NT2/D1 (cell line): ENCODE data around the gene WDR59.
A peak's percentile ranks its signal among the peaks of the same experiment; 100 is the strongest.

Experiments used
- DNase-seq: peaks from one replicate; pipeline ENCODE4 v3.0.0-alpha.2; 2011; ENCODE audit warnings: low read depth, low spot score
- H3K27me3 ChIP-seq: 2 replicates; pipeline ENCODE4 v1.6.0; 2011; ENCODE audit warnings: mild to moderate bottlenecking; ENCODE audit not compliant: insufficient read length, insufficient read depth
- H3K36me3 ChIP-seq: 2 replicates; pipeline ENCODE4 v1.6.1; 2011; ENCODE audit warnings: mild to moderate bottlenecking, low read length, mixed read lengths; ENCODE audit not compliant: insufficient read depth, insufficient read length
- H3K4me1 ChIP-seq: 2 replicates; pipeline ENCODE4 v1.5.1; 2011; ENCODE audit not compliant: insufficient read depth, insufficient read length
- H3K4me3 ChIP-seq: 2 replicates; pipeline ENCODE4 v1.5.1; 2011; ENCODE audit warnings: low read depth; ENCODE audit not compliant: insufficient read length
- H3K9ac ChIP-seq: 2 replicates; pipeline ENCODE4 v1.6.0; 2011; ENCODE audit warnings: low read depth; ENCODE audit not compliant: insufficient read length
- H3K9me3 ChIP-seq: 2 replicates; pipeline ENCODE4 v1.5.1; 2011; ENCODE audit warnings: mild to moderate bottlenecking, low read length; ENCODE audit not compliant: insufficient read depth
- SUZ12 ChIP-seq: IDR thresholded peaks from 2 replicates; pipeline ENCODE4 v1.6.1; 2011; ENCODE audit not compliant: insufficient read length, insufficient read depth; ENCODE audit errors: extremely low read depth
- YY1 ChIP-seq: IDR thresholded peaks from 2 replicates; pipeline ENCODE4 v1.6.1; 2011; ENCODE audit not compliant: insufficient read length, insufficient read depth
- ZNF274 ChIP-seq: IDR thresholded peaks from 2 replicates; pipeline ENCODE4 v1.6.1; 2011; ENCODE audit warnings: mild to moderate bottlenecking, low read depth, low read length

The WDR59 gene

GRCh38 chr16:75007443-75007842 is 22.5 kb upstream of the WDR59 start:
- H3K36me3 ChIP-seq, result peaks cover 4% of the 10 kb centered on the region
- H3K4me3 ChIP-seq, result no peak overlapping the region
- peaks cover 2% of the 10 kb centered on the region for H3K4me1 ChIP-seq
- H3K9me3 ChIP-seq, result no peaks in the 10 kb centered on the region
- H3K9ac ChIP-seq, result no peak overlapping the region
- DNase-seq, result no peak
- no peak for TF ChIP-seq ZNF274
- TF ChIP-seq YY1, result no peak
- no peak for TF ChIP-seq SUZ12
- no peaks in the 10 kb centered on the region for H3K27me3 ChIP-seq

- no peak overlapping the region for H3K9ac ChIP-seq
- TF ChIP-seq ZNF274 (no peak), YY1 (no peak)
Observed at GRCh38 chr16:75005697-75006096, 20.8 kb upstream of the WDR59 start.

GRCh38 chr16:75004460-75004859 is 19.5 kb upstream of the WDR59 start:
- Histone ChIP-seq H3K9ac (no peak overlapping the region), H3K27me3 (peaks cover 12% of the 10 kb centered on the region), H3K9me3 (no peaks in the 10 kb centered on the region), H3K4me1 (peaks cover 13% of the 10 kb centered on the region), H3K36me3 (peaks cover 11% of the 10 kb centered on the region), H3K4me3 (no peak overlapping the region)
- TF ChIP-seq YY1 (no peak), ZNF274 (no peak), SUZ12 (no peak)
- no peak for DNase-seq

More at GRCh38 chr16:75005697-75006096, 20.8 kb upstream of the WDR59 start:
- peaks cover 7% of the 10 kb centered on the region for H3K36me3 ChIP-seq
- H3K27me3 ChIP-seq, result no peaks in the 10 kb centered on the region
- no peaks in the 10 kb centered on the region for H3K9me3 ChIP-seq
- no peak overlapping the region for H3K4me3 ChIP-seq
- no peak for DNase-seq
- peaks cover 9% of the 10 kb centered on the region for H3K4me1 ChIP-seq

- no peak for TF ChIP-seq SUZ12
- no peak for TF ChIP-seq ZNF274
- no peak for TF ChIP-seq YY1
- Histone ChIP-seq H3K27me3 (peaks cover 12% of the 10 kb centered on the region), H3K4me1 (peaks cover 13% of the 10 kb centered on the region), H3K4me3 (no peak overlapping the region), H3K9me3 (no peaks in the 10 kb centered on the region), H3K9ac (no peak overlapping the region), H3K36me3 (peaks cover 11% of the 10 kb centered on the region)
- DNase-seq, result no peak
Observed at GRCh38 chr16:75003931-75004330, 19.0 kb upstream of the WDR59 start.

DNA sequence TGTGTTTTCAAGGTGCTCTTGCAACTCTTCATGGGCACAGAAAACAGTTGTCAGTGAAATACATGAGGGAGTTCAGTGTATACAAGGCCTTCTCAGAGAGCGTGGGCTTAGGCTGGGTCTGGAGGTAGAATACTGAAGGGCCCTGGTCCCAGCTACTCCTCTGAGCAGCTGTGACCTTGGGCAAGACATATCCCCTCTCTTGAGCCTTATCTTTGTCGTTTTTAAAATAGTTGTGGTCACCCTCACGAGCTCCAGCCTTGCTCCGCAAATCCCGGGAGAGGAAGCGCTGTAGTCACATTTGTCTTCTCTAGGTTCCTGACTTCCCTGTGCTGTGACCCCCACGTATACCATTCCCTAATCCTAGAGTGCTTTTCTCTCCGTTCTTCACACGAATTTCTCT is 17.6 kb upstream of the WDR59 start:
- Histone ChIP-seq H3K4me1 (peaks cover 17% of the 10 kb centered on the region), H3K9ac (no peak overlapping the region), H3K27me3 (peaks cover 12% of the 10 kb centered on the region), H3K9me3 (no peaks in the 10 kb centered on the region), H3K36me3 (peaks cover 7% of the 10 kb centered on the region), H3K4me3 (no peak overlapping the region)
- no peak for TF ChIP-seq SUZ12
- no peak for TF ChIP-seq YY1
- no peak for TF ChIP-seq ZNF274
- no peak for DNase-seq

- Histone ChIP-seq H3K9ac (peak overlapping the region; percentile 62), H3K4me3 (peak overlapping the region; percentile 68), H3K27me3 (peaks cover 12% of the 10 kb centered on the region), H3K9me3 (no peaks in the 10 kb centered on the region), H3K36me3 (peaks cover 7% of the 10 kb centered on the region), H3K4me1 (peaks cover 17% of the 10 kb centered on the region)
- no peak for DNase-seq
- TF ChIP-seq ZNF274 (no peak), YY1 (no peak), SUZ12 (no peak)
Observed at GRCh38 chr16:75000481-75001081, 15.7 kb upstream of the WDR59 start.

DNA sequence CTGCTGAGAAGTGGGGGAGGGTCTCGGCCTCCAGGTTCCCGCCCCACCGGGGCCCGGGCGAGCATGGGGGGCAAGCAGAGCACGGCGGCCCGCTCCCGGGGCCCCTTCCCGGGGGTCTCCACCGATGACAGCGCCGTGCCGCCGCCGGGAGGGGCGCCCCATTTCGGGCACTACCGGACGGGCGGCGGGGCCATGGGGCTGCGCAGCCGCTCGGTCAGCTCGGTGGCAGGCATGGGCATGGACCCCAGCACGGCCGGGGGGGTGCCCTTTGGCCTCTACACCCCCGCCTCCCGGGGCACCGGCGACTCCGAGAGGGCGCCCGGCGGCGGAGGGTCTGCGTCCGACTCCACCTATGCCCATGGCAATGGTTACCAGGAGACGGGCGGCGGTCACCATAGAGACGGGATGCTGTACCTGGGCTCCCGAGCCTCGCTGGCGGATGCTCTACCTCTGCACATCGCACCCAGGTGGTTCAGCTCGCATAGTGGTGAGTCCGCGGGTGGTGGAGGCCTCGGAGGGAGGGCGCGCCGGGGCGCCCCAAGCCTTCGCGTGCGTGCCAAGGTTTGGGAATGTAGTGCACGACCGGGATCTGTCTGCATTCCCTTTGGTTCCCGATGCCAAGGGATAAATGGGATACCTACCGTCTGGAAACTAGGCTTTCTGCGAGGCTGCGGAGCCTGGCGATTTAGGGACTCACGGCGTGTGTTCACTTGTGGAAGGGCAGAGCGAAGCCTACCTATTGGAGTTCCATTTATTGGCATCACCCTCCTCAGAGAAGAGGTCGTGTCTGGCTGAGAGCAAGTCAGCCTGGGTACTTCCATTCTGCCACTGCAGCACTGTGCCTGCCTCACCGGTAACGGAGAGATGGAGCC is 14.9 kb upstream of the WDR59 start:
- H3K27me3 ChIP-seq, result peaks cover 12% of the 10 kb centered on the region
- no peak for DNase-seq
- TF ChIP-seq ZNF274, result no peak
- TF ChIP-seq YY1, result no peak
- TF ChIP-seq SUZ12, result no peak
- H3K4me1 ChIP-seq, result peaks cover 17% of the 10 kb centered on the region
- peaks cover 7% of the 10 kb centered on the region for H3K36me3 ChIP-seq
- H3K4me3 ChIP-seq, result peak overlapping the region; percentile 68
- no peaks in the 10 kb centered on the region for H3K9me3 ChIP-seq
- H3K9ac ChIP-seq, result peak overlapping the region; percentile 85
